WERI-Rb-1 (cell line): ENCODE data around the gene SGIP1.

Source experiments
- DNase-seq: peaks from one replicate; pipeline ENCODE4 v3.0.0-alpha.2; 2020
- H3K27ac ChIP-seq: fragments of 250-450 bp; sonication (Bioruptor Pico); 2 replicates; pipeline ENCODE4 v1.5.1; 2020; ENCODE audit warnings: mild to moderate bottlenecking, moderate library complexity
- H3K27me3 ChIP-seq: fragments of 250-450 bp; sonication (Bioruptor Pico); 2 replicates; pipeline ENCODE4 v1.5.1; 2021; ENCODE audit warnings: mild to moderate bottlenecking, low read depth, moderate library complexity; ENCODE audit not compliant: insufficient read depth, severe bottlenecking
- H3K36me3 ChIP-seq: fragments of 250-450 bp; sonication (Bioruptor Pico); 2 replicates; pipeline ENCODE4 v1.5.1; 2020; ENCODE audit warnings: mild to moderate bottlenecking, moderate library complexity
- H3K4me3 ChIP-seq: 2 replicates; pipeline ENCODE4 v1.5.1; 2011; ENCODE audit warnings: low read depth, mild to moderate bottlenecking, control low read depth, low read length
- H3K9me3 ChIP-seq: fragments of 250-450 bp; sonication (Bioruptor Pico); 2 replicates; pipeline ENCODE4 v1.5.1; 2021; ENCODE audit warnings: mild to moderate bottlenecking, moderate library complexity; ENCODE audit not compliant: severe bottlenecking
- CTCF ChIP-seq: IDR thresholded peaks from 2 replicates; pipeline ENCODE4 v1.5.1; 2011; ENCODE audit warnings: low read depth, mild to moderate bottlenecking, control low read depth, inconsistent platforms, low read length

SGIP1 gene

GRCh38 chr1:66750577-66750976 lies 216.6 kb downstream of the SGIP1 start:
- DNase-seq = no peak
- Histone ChIP-seq H3K9me3 (no peaks in the 10 kb centered on the region), H3K36me3 (no peaks in the 10 kb centered on the region), H3K4me3 (no peak overlapping the region), H3K27ac (no peak overlapping the region), H3K27me3 (no peaks in the 10 kb centered on the region)
- no peak for TF ChIP-seq CTCF

GRCh38 chr1:66751160-66751559 lies 217.2 kb downstream of the SGIP1 start:
- DNase-seq = no peak
- TF ChIP-seq CTCF = no peak
- H3K27ac ChIP-seq = no peak overlapping the region
- no peak overlapping the region for H3K4me3 ChIP-seq
- no peaks in the 10 kb centered on the region for H3K27me3 ChIP-seq
- no peaks in the 10 kb centered on the region for H3K9me3 ChIP-seq
- no peaks in the 10 kb centered on the region for H3K36me3 ChIP-seq

- no peak within 1 kb of the TSS for H3K27ac ChIP-seq
- no peak for DNase-seq
- TF ChIP-seq CTCF = no peak
- H3K27me3 ChIP-seq = no peaks in the 10 kb centered on the region
- no peak within 1 kb of the TSS for H3K4me3 ChIP-seq
- no peaks in the 10 kb centered on the region for H3K9me3 ChIP-seq
- H3K36me3 ChIP-seq = no peaks in the 10 kb centered on the region
Observed at GRCh38 chr1:66752000-66752592, 218.1 kb downstream of the SGIP1 start, which contains the start of gene DYNLT5. Gene DYNLT5 (plus strand): TSS chr1:66752459. CDS start chr1:66754659, 2,200 bp downstream.

- no peak for DNase-seq
- no peak overlapping the region for H3K4me3 ChIP-seq
- H3K27ac ChIP-seq = no peak overlapping the region
- H3K27me3 ChIP-seq = no peaks in the 10 kb centered on the region
- no peak for TF ChIP-seq CTCF
- no peaks in the 10 kb centered on the region for H3K9me3 ChIP-seq
- no peaks in the 10 kb centered on the region for H3K36me3 ChIP-seq
Observed at GRCh38 chr1:66752671-66753371, 218.9 kb downstream of the SGIP1 start.

GRCh38 chr1:66757722-66758240 lies 223.8 kb downstream of the SGIP1 start:
- DNase-seq = no peak
- Histone ChIP-seq H3K9me3 (no peaks in the 10 kb centered on the region), H3K4me3 (no peak overlapping the region), H3K36me3 (no peaks in the 10 kb centered on the region), H3K27ac (no peak overlapping the region), H3K27me3 (no peaks in the 10 kb centered on the region)
- TF ChIP-seq CTCF = no peak
